K562 (cell line): ENCODE measurements around the gene MN1. TPM values are rescaled to one million over a fixed set of nuclear protein-coding genes. Genes with fewer than 3 reads are reported as not detected.

Experiments
- ATAC-seq: fragments of 200-7000 bp; cut with Tn5 transposase; 3 replicates; pipeline ENCODE4 v1.9.1; 2020; ENCODE audit warnings: moderate library complexity
- BruUV-seq: library from RNA; stranded (reverse); fragments of 400-500 nt; replicated peaks from 2 replicates; lab custom pipeline; 2021; lab: Mats Ljungman, UMichigan
- CTCF ChIA-PET: fragments of 300-600 bp; formaldehyde crosslinking; extraction: SDS; loops from one replicate; lab custom pipeline; 2021; ENCODE audit warnings: low intra/inter-chr PET ratio; lab: Yijun Ruan, JAX
- POLR2A ChIA-PET: fragments of 300-600, 350-650 bp; sonication (Branson Sonifier 250); formaldehyde crosslinking; extraction: SDS; loops from one replicate; lab custom pipeline; 2021; ENCODE audit warnings: antibody characterized with exemption, inconsistent platforms; lab: Yijun Ruan, JAX
- DNase-seq, 4 experiments: peaks; one replicate each; pipeline versions ENCODE4 v3.0.0 to v3.0.0-alpha.2; 2011 to 2018; ENCODE audit warnings: low spot score in 3 of 4, mixed read lengths in 3 of 4; ENCODE audit errors: extremely low read depth in 1 of 4
- FAIRE-seq: peaks from 2 replicates; lab custom pipeline; 2011; peaks lifted over from hg19 to GRCh38; lab: Jason Lieb, UNC
- H2AFZ ChIP-seq: 2 replicates; pipeline ENCODE4 v1.6.0; 2011; ENCODE audit warnings: low read depth, low read length, control low read depth, inconsistent platforms
- H3K27ac ChIP-seq: fragments of 200-600 bp; 3 replicates; pipeline ENCODE4 v1.8.0; 2011; ENCODE audit warnings: low read depth, mild to moderate bottlenecking, control low read depth, inconsistent platforms, low read length, moderate library complexity, mixed read lengths; ENCODE audit errors: extremely low read depth
- H3K27me3 ChIP-seq, 2 experiments: fragments of 300-600 bp in 1 of 2; 2 replicates in 1 of 2; 3 replicates in 1 of 2; pipeline versions ENCODE4 v1.6.0 to v1.8.0; 2011; ENCODE audit warnings: inconsistent platforms in 2 of 2, low read length in 2 of 2, mild to moderate bottlenecking in 1 of 2, mixed read lengths in 1 of 2, moderate library complexity in 1 of 2; ENCODE audit not compliant: control insufficient read depth in 2 of 2, insufficient read depth in 2 of 2
- H3K36me3 ChIP-seq: fragments of 300-600 bp; 3 replicates; pipeline ENCODE4 v1.8.0; 2011; ENCODE audit warnings: mild to moderate bottlenecking, low read length, inconsistent platforms; ENCODE audit not compliant: control insufficient read depth, insufficient read depth
- H3K4me1 ChIP-seq, 2 experiments: fragments of 200-600 bp in 1 of 2; replicated peaks in 1 of 2; 2 replicates in 1 of 2; 3 replicates in 1 of 2; pipeline versions ENCODE4 v1.5.1 to v1.8.0; 2011; ENCODE audit warnings: inconsistent platforms in 2 of 2, low read length in 2 of 2, mild to moderate bottlenecking in 1 of 2, mixed read lengths in 1 of 2, moderate library complexity in 1 of 2; ENCODE audit not compliant: control insufficient read depth in 2 of 2, insufficient read depth in 2 of 2
- H3K4me2 ChIP-seq: 2 replicates; pipeline ENCODE4 v1.6.1; 2011; ENCODE audit warnings: low read length, control low read depth, inconsistent platforms, mixed read lengths; ENCODE audit not compliant: insufficient read depth
- H3K4me3 ChIP-seq: fragments of 200-600 bp; sonication (generic), shearing (Covaris generic); 2 replicates; pipeline ENCODE4 v1.5.1; 2016; ENCODE audit warnings: control low read depth, inconsistent platforms
- H3K79me2 ChIP-seq: fragments of 200-600 bp; 3 replicates; pipeline ENCODE4 v1.8.0; 2011; ENCODE audit warnings: low read length, inconsistent platforms; ENCODE audit not compliant: control insufficient read depth, insufficient read depth
- H3K9ac ChIP-seq, 2 experiments: 2 replicates each; pipeline versions ENCODE4 v1.6.0 to v1.6.1; 2011; ENCODE audit warnings: low read depth in 2 of 2, low read length in 2 of 2, control low read depth in 1 of 2, inconsistent platforms in 1 of 2, mild to moderate bottlenecking in 1 of 2, mixed read lengths in 1 of 2; ENCODE audit not compliant: insufficient read depth in 1 of 2
- H3K9me1 ChIP-seq: one replicate; pipeline ENCODE4 v1.6.0; 2011; ENCODE audit warnings: inconsistent platforms, mild to moderate bottlenecking, low read length, moderate library complexity; ENCODE audit not compliant: control insufficient read depth, insufficient read depth
- H3K9me3 ChIP-seq: replicated peaks from 2 replicates; pipeline ENCODE4 v1.5.1; 2011; ENCODE audit warnings: low read depth, low read length, inconsistent platforms; ENCODE audit not compliant: control insufficient read depth, insufficient read depth
- H4K20me1 ChIP-seq: replicated peaks from 2 replicates; pipeline ENCODE4 v1.6.1; 2011; ENCODE audit warnings: low read length, inconsistent platforms, mixed read lengths; ENCODE audit not compliant: control insufficient read depth, insufficient read depth
- GTF2A2 ChIP-seq: IDR thresholded peaks from 2 replicates; pipeline ENCODE4 v1.6.1; 2016; ENCODE audit warnings: mild to moderate bottlenecking, missing genetic modification characterization, missing compliant biosample characterization
- KDM5B ChIP-seq: fragments of 200-600 bp; sonication (generic); IDR thresholded peaks from 2 replicates; pipeline ENCODE4 v1.6.1; 2012; ENCODE audit warnings: low read depth, mild to moderate bottlenecking, moderate library complexity, low read length, control low read depth, inconsistent platforms; ENCODE audit not compliant: insufficient replicate concordance
- MAX ChIP-seq: sonication (generic); formaldehyde crosslinking; IDR thresholded peaks from 2 replicates; pipeline ENCODE4 v1.9.0; 2022; ENCODE audit warnings: mild to moderate bottlenecking, missing genetic modification reagents
- PHF20 ChIP-seq: fragments of 450-650 bp; IDR thresholded peaks from 2 replicates; pipeline ENCODE4 v1.6.1; 2018; ENCODE audit not compliant: partially characterized antibody
- SIRT6 ChIP-seq: IDR thresholded peaks from one replicate; pipeline ENCODE4 v1.6.1; 2012; ENCODE audit warnings: low read depth, mild to moderate bottlenecking, control low read depth, inconsistent platforms, low read length, moderate library complexity
- SMAD3 ChIP-seq: fragments of 450-650 bp; formaldehyde crosslinking; conservative IDR thresholded peaks from 2 replicates; pipeline ENCODE4 v1.4.0; 2020; ENCODE audit warnings: mild to moderate bottlenecking
- TAL1 ChIP-seq: fragments of 450-650 bp; IDR thresholded peaks from 2 replicates; pipeline ENCODE4 v1.6.1; 2016; ENCODE audit warnings: mild to moderate bottlenecking
- ZBTB7A ChIP-seq: IDR thresholded peaks from 2 replicates; pipeline ENCODE4 v1.6.1; 2011; ENCODE audit warnings: low read depth, mild to moderate bottlenecking, low read length, moderate library complexity, borderline replicate concordance; ENCODE audit not compliant: control insufficient read depth
- ZNF212 ChIP-seq: fragments of 450-650 bp; formaldehyde crosslinking; IDR thresholded peaks from 2 replicates; pipeline ENCODE4 v1.4.0; 2020; ENCODE audit warnings: mild to moderate bottlenecking
- WGBS: fragments of 100-300 bp; shearing (Covaris generic); methylation state at CpG from one replicate; pipeline ENCODE4 v1.1.6; 2016; ENCODE audit warnings: low coverage, mixed read lengths; ENCODE audit not compliant: insufficient coverage; ENCODE audit errors: missing lambda C conversion rate; 5-methylcytosine and 5-hydroxymethylcytosine counted together
- in situ Hi-C: fragments of 300-500 bp; cut with MboI; formaldehyde crosslinking; loops from 4 replicates; pipeline ENCODE4 v1.15.0; 2018; ENCODE audit warnings: inconsistent platforms, mixed read lengths
- intact Hi-C: fragments of 100-400 bp; cut with micrococcal nuclease; formaldehyde crosslinking; loops from 2 replicates; pipeline ENCODE4 v1.14.2; 2022
- polyA plus RNA-seq, 8 experiments: library from polyadenylated mRNA; depleted of rRNA in 4 of 8; stranded (reverse) in 5 of 8; unstranded in 3 of 8; fragments of >200 nt; fragmentation: Nextera tagmentation in 2 of 8; fragmentation: Illumina TruSeq in 1 of 8; extraction: Ambion mirVana in 2 of 8; extraction: Trizol in 1 of 8; gene quantifications; 2 replicates each; pipeline versions ENCODE4 v1.2.1 to v1.2.3, GENCODE V29; 2011 to 2014; ENCODE audit warnings: inconsistent platforms in 1 of 8, missing spikeins in 1 of 8
- total RNA-seq, 7 experiments: library from RNA; depleted of rRNA in 6 of 7; stranded (reverse); fragments of >200 nt in 6 of 7; fragmentation: Illumina TruSeq in 2 of 7; extraction: Trizol in 2 of 7; gene quantifications; 2 replicates each; pipeline versions ENCODE4 v1.2.1 to v1.2.3, GENCODE V29; 2011 to 2021; ENCODE audit warnings: low replicate concordance in 1 of 7
- TF ChIP-seq, protein P1 (sequence below): sonication (generic); formaldehyde crosslinking; IDR thresholded peaks from 2 replicates; pipeline ENCODE4 v1.8.0; 2022; ENCODE audit warnings: mild to moderate bottlenecking, missing genetic modification reagents
- TF ChIP-seq, protein P2 (sequence below): sonication (generic); formaldehyde crosslinking; IDR thresholded peaks from 2 replicates; pipeline ENCODE4 v1.8.0; 2023; ENCODE audit warnings: mild to moderate bottlenecking, missing genetic modification reagents
- TF ChIP-seq, protein P3 (sequence below): fragments of 200-800 bp; sonication (Bioruptor generic); IDR thresholded peaks from 2 replicates; pipeline ENCODE4 v1.6.1; 2017; ENCODE audit warnings: missing genetic modification characterization, missing compliant biosample characterization
- TF ChIP-seq, protein P4 (sequence below): fragments of 200-400 bp; formaldehyde crosslinking; IDR thresholded peaks from 2 replicates; pipeline ENCODE4 v1.6.1; 2017; ENCODE audit warnings: mild to moderate bottlenecking, low read depth, low read length, moderate library complexity

The MN1 gene
- total and polyA plus RNA-seq, 9 of the 15 experiments (the other 6 are each of a cell fraction or from before 2014, with no cell fraction given) = under 0.01 to 0.05 (median 0.03) TPM; not detected in 5

GRCh38 chr22:27748751-27749191 lies 52.8 kb downstream of the MN1 start:
- CTCF ChIA-PET = no interaction called here
- peaks cover 7 to 44% of the 10 kb centered on the region in 2 experiments; a peak in 4 of 5 replicates for H3K27me3 ChIP-seq
- H3K9ac ChIP-seq = no peak overlapping the region
- WGBS = 4% methylated on average over 7 of the region's 11 CpGs
- intact Hi-C loops = no loop called here
- no peak overlapping the region for H2AFZ ChIP-seq
- FAIRE-seq (no peak), ATAC-seq (no peak), DNase-seq (no peak)
- 0 out of 2 replicates have a peak, but pooled peaks cover 2% of the 10 kb centered on the region for H4K20me1 ChIP-seq
- H3K79me2 ChIP-seq = no peaks in the 10 kb centered on the region
- no peak overlapping the region for H3K4me2 ChIP-seq
- no TSS peak for BruUV-seq
- no peak overlapping the region for H3K27ac ChIP-seq
- in situ Hi-C loops = no loop called here
- H3K9me1 ChIP-seq = no peaks in the 10 kb centered on the region
- no peaks in the 10 kb centered on the region for H3K9me3 ChIP-seq
- H3K4me1 ChIP-seq = no peaks in the 10 kb centered on the region; a peak in 1 of 5 replicates
- POLR2A ChIA-PET = interaction anchor here (1.0 kb wide), 1 partner anchor 13 kb away, joined by 3 read pairs; no protein-coding TSS in a partner anchor
- no peak overlapping the region for H3K4me3 ChIP-seq
- H3K36me3 ChIP-seq = no peaks in the 10 kb centered on the region
- TF ChIP-seq, protein P1, sequence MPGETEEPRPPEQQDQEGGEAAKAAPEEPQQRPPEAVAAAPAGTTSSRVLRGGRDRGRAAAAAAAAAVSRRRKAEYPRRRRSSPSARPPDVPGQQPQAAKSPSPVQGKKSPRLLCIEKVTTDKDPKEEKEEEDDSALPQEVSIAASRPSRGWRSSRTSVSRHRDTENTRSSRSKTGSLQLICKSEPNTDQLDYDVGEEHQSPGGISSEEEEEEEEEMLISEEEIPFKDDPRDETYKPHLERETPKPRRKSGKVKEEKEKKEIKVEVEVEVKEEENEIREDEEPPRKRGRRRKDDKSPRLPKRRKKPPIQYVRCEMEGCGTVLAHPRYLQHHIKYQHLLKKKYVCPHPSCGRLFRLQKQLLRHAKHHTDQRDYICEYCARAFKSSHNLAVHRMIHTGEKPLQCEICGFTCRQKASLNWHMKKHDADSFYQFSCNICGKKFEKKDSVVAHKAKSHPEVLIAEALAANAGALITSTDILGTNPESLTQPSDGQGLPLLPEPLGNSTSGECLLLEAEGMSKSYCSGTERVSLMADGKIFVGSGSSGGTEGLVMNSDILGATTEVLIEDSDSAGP (CRISPR knock-in tag) = no peak
- TF ChIP-seq, protein P2, sequence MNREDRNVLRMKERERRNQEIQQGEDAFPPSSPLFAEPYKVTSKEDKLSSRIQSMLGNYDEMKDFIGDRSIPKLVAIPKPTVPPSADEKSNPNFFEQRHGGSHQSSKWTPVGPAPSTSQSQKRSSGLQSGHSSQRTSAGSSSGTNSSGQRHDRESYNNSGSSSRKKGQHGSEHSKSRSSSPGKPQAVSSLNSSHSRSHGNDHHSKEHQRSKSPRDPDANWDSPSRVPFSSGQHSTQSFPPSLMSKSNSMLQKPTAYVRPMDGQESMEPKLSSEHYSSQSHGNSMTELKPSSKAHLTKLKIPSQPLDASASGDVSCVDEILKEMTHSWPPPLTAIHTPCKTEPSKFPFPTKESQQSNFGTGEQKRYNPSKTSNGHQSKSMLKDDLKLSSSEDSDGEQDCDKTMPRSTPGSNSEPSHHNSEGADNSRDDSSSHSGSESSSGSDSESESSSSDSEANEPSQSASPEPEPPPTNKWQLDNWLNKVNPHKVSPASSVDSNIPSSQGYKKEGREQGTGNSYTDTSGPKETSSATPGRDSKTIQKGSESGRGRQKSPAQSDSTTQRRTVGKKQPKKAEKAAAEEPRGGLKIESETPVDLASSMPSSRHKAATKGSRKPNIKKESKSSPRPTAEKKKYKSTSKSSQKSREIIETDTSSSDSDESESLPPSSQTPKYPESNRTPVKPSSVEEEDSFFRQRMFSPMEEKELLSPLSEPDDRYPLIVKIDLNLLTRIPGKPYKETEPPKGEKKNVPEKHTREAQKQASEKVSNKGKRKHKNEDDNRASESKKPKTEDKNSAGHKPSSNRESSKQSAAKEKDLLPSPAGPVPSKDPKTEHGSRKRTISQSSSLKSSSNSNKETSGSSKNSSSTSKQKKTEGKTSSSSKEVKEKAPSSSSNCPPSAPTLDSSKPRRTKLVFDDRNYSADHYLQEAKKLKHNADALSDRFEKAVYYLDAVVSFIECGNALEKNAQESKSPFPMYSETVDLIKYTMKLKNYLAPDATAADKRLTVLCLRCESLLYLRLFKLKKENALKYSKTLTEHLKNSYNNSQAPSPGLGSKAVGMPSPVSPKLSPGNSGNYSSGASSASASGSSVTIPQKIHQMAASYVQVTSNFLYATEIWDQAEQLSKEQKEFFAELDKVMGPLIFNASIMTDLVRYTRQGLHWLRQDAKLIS = no peak
- no peak for TF ChIP-seq ZBTB7A
- no peak for TF ChIP-seq PHF20
- no peak for TF ChIP-seq TAL1
- TF ChIP-seq ZNF212 (CRISPR knock-in tag) = no peak
- no peak for TF ChIP-seq GTF2A2 (tag)
- TF ChIP-seq, protein P3, sequence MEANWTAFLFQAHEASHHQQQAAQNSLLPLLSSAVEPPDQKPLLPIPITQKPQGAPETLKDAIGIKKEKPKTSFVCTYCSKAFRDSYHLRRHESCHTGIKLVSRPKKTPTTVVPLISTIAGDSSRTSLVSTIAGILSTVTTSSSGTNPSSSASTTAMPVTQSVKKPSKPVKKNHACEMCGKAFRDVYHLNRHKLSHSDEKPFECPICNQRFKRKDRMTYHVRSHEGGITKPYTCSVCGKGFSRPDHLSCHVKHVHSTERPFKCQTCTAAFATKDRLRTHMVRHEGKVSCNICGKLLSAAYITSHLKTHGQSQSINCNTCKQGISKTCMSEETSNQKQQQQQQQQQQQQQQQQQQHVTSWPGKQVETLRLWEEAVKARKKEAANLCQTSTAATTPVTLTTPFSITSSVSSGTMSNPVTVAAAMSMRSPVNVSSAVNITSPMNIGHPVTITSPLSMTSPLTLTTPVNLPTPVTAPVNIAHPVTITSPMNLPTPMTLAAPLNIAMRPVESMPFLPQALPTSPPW (CRISPR knock-in tag) = no peak
- TF ChIP-seq KDM5B = no peak
- no peak for TF ChIP-seq MAX (CRISPR knock-in tag)
- TF ChIP-seq, protein P4, sequence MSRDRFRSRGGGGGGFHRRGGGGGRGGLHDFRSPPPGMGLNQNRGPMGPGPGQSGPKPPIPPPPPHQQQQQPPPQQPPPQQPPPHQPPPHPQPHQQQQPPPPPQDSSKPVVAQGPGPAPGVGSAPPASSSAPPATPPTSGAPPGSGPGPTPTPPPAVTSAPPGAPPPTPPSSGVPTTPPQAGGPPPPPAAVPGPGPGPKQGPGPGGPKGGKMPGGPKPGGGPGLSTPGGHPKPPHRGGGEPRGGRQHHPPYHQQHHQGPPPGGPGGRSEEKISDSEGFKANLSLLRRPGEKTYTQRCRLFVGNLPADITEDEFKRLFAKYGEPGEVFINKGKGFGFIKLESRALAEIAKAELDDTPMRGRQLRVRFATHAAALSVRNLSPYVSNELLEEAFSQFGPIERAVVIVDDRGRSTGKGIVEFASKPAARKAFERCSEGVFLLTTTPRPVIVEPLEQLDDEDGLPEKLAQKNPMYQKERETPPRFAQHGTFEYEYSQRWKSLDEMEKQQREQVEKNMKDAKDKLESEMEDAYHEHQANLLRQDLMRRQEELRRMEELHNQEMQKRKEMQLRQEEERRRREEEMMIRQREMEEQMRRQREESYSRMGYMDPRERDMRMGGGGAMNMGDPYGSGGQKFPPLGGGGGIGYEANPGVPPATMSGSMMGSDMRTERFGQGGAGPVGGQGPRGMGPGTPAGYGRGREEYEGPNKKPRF = no peak
- TF ChIP-seq SIRT6 = no peak
- no peak for TF ChIP-seq SMAD3 (CRISPR knock-in tag)
